ENCODE data around the gene NPY.

The NPY gene

GRCh38 chr7:24299192-24299591 is 15.2 kb downstream of the NPY start:
- H3K27ac ChIP-seq: no peak overlapping the region
- no peak overlapping the region for H3K4me3 ChIP-seq
- no peaks in the 10 kb centered on the region for H3K36me3 ChIP-seq (ENCODE audit: insufficient read depth, low read length)
- H3K9ac ChIP-seq (ENCODE audit: insufficient read length): no peak overlapping the region
- no peak for TF ChIP-seq FOXP2 (optimal IDR thresholded peaks at IDR 0.05; ENCODE audit: control extremely low read depth, extremely low read length, insufficient read depth)
- no peak for TF ChIP-seq POLR2AphosphoS5 (IDR thresholded peaks at IDR 0.05; ENCODE audit: borderline replicate concordance, low read depth, low read length)
- TF ChIP-seq EZH2 (IDR thresholded peaks at IDR 0.05): no peak
- no peaks in the 10 kb centered on the region for H3K9me3 ChIP-seq (ENCODE audit: low read depth, low read length)
- no peak for DNase-seq (ENCODE audit: low read depth, low spot score)

GRCh38 chr7:24301703-24302102 is 17.7 kb downstream of the NPY start:
- Histone ChIP-seq H3K27ac (no peak overlapping the region), H3K9ac (ENCODE audit: insufficient read length) (no peak overlapping the region), H3K9me3 (ENCODE audit: low read depth, low read length) (no peaks in the 10 kb centered on the region), H3K4me3 (no peak overlapping the region), H3K36me3 (ENCODE audit: insufficient read depth, low read length) (no peaks in the 10 kb centered on the region)
- DNase-seq (ENCODE audit: low read depth, low spot score): no peak
- TF ChIP-seq EZH2 (IDR thresholded peaks at IDR 0.05) (no peak), POLR2AphosphoS5 (IDR thresholded peaks at IDR 0.05; ENCODE audit: borderline replicate concordance, low read depth, low read length) (no peak), FOXP2 (optimal IDR thresholded peaks at IDR 0.05; ENCODE audit: control extremely low read depth, extremely low read length, insufficient read depth) (no peak)

GRCh38 chr7:24304494-24305095 is 20.6 kb downstream of the NPY start:
- no peak overlapping the region for H3K4me3 ChIP-seq
- no peak overlapping the region for H3K9ac ChIP-seq (ENCODE audit: insufficient read length)
- no peak for DNase-seq (ENCODE audit: low read depth, low spot score)
- TF ChIP-seq FOXP2 (optimal IDR thresholded peaks at IDR 0.05; ENCODE audit: control extremely low read depth, extremely low read length, insufficient read depth): no peak
- TF ChIP-seq EZH2 (IDR thresholded peaks at IDR 0.05): no peak
- no peak for TF ChIP-seq POLR2AphosphoS5 (IDR thresholded peaks at IDR 0.05; ENCODE audit: borderline replicate concordance, low read depth, low read length)
- no peaks in the 10 kb centered on the region for H3K36me3 ChIP-seq (ENCODE audit: insufficient read depth, low read length)
- H3K9me3 ChIP-seq (ENCODE audit: low read depth, low read length): no peaks in the 10 kb centered on the region
- no peak overlapping the region for H3K27ac ChIP-seq

GRCh38 chr7:24307326-24307725 is 23.3 kb downstream of the NPY start:
- TF ChIP-seq EZH2 (IDR thresholded peaks at IDR 0.05): no peak
- no peak overlapping the region for H3K4me3 ChIP-seq
- no peak overlapping the region for H3K27ac ChIP-seq
- no peak for DNase-seq (ENCODE audit: low read depth, low spot score)
- no peaks in the 10 kb centered on the region for H3K36me3 ChIP-seq (ENCODE audit: insufficient read depth, low read length)
- no peaks in the 10 kb centered on the region for H3K9me3 ChIP-seq (ENCODE audit: low read depth, low read length)
- H3K9ac ChIP-seq (ENCODE audit: insufficient read length): no peak overlapping the region

- Histone ChIP-seq H3K36me3 (ENCODE audit: insufficient read depth, low read length) (no peaks in the 10 kb centered on the region), H3K4me3 (no peak overlapping the region), H3K27ac (no peak overlapping the region), H3K9ac (ENCODE audit: insufficient read length) (no peak overlapping the region), H3K9me3 (ENCODE audit: low read depth, low read length) (no peaks in the 10 kb centered on the region)
- DNase-seq (ENCODE audit: low read depth, low spot score): peak; percentile 12
- TF ChIP-seq FOXP2 (optimal IDR thresholded peaks at IDR 0.05; ENCODE audit: control extremely low read depth, extremely low read length, insufficient read depth) (no peak), POLR2AphosphoS5 (IDR thresholded peaks at IDR 0.05; ENCODE audit: borderline replicate concordance, low read depth, low read length) (no peak)
Measured at GRCh38 chr7:24312588-24312987, 28.6 kb downstream of the NPY start.

- no peak for DNase-seq (ENCODE audit: low read depth, low spot score)
- Histone ChIP-seq H3K36me3 (ENCODE audit: insufficient read depth, low read length) (no peaks in the 10 kb centered on the region), H3K9me3 (ENCODE audit: low read depth, low read length) (no peaks in the 10 kb centered on the region), H3K27ac (no peak overlapping the region), H3K9ac (ENCODE audit: insufficient read length) (no peak overlapping the region), H3K4me3 (no peak overlapping the region)
- no peak for TF ChIP-seq FOXP2 (optimal IDR thresholded peaks at IDR 0.05; ENCODE audit: control extremely low read depth, extremely low read length, insufficient read depth)
- TF ChIP-seq POLR2AphosphoS5 (IDR thresholded peaks at IDR 0.05; ENCODE audit: borderline replicate concordance, low read depth, low read length): no peak
- no peak for TF ChIP-seq EZH2 (IDR thresholded peaks at IDR 0.05)
Measured at GRCh38 chr7:24313777-24314176, 29.8 kb downstream of the NPY start.

GRCh38 chr7:24316340-24316739 is 32.4 kb downstream of the NPY start:
- Histone ChIP-seq H3K9me3 (ENCODE audit: low read depth, low read length) (no peaks in the 10 kb centered on the region), H3K9ac (ENCODE audit: insufficient read length) (no peak overlapping the region), H3K27ac (no peak overlapping the region), H3K4me3 (no peak overlapping the region), H3K36me3 (ENCODE audit: insufficient read depth, low read length) (no peaks in the 10 kb centered on the region)
- DNase-seq (ENCODE audit: low read depth, low spot score): no peak
- TF ChIP-seq FOXP2 (optimal IDR thresholded peaks at IDR 0.05; ENCODE audit: control extremely low read depth, extremely low read length, insufficient read depth) (no peak), EZH2 (IDR thresholded peaks at IDR 0.05) (no peak), POLR2AphosphoS5 (IDR thresholded peaks at IDR 0.05; ENCODE audit: borderline replicate concordance, low read depth, low read length) (no peak)

- Histone ChIP-seq H3K27ac (no peak overlapping the region), H3K9me3 (ENCODE audit: low read depth, low read length) (no peaks in the 10 kb centered on the region), H3K4me3 (no peak overlapping the region), H3K9ac (ENCODE audit: insufficient read length) (no peak overlapping the region), H3K36me3 (ENCODE audit: insufficient read depth, low read length) (no peaks in the 10 kb centered on the region)
- DNase-seq (ENCODE audit: low read depth, low spot score): no peak
- TF ChIP-seq FOXP2 (optimal IDR thresholded peaks at IDR 0.05; ENCODE audit: control extremely low read depth, extremely low read length, insufficient read depth): no peak
- no peak for TF ChIP-seq POLR2AphosphoS5 (IDR thresholded peaks at IDR 0.05; ENCODE audit: borderline replicate concordance, low read depth, low read length)
- no peak for TF ChIP-seq EZH2 (IDR thresholded peaks at IDR 0.05)
Measured at GRCh38 chr7:24318326-24318725, 34.3 kb downstream of the NPY start.

GRCh38 chr7:24319209-24319608 is 35.2 kb downstream of the NPY start:
- no peak for DNase-seq (ENCODE audit: low read depth, low spot score)
- H3K4me3 ChIP-seq: no peak overlapping the region
- no peak overlapping the region for H3K9ac ChIP-seq (ENCODE audit: insufficient read length)
- H3K27ac ChIP-seq: no peak overlapping the region
- TF ChIP-seq EZH2 (IDR thresholded peaks at IDR 0.05): no peak
- TF ChIP-seq FOXP2 (optimal IDR thresholded peaks at IDR 0.05; ENCODE audit: control extremely low read depth, extremely low read length, insufficient read depth): no peak
- TF ChIP-seq POLR2AphosphoS5 (IDR thresholded peaks at IDR 0.05; ENCODE audit: borderline replicate concordance, low read depth, low read length): no peak
- H3K36me3 ChIP-seq (ENCODE audit: insufficient read depth, low read length): no peaks in the 10 kb centered on the region
- H3K9me3 ChIP-seq (ENCODE audit: low read depth, low read length): no peaks in the 10 kb centered on the region
